OCI-LY1 (cell line): ENCODE results near the gene KRTAP8-1.

Experiments
- H2AFZ ChIP-seq: fragments of 200-600 bp; sonication (generic), shearing (Covaris generic); 2 replicates; pipeline ENCODE4 v1.6.0; 2014; ENCODE audit warnings: antibody characterized with exemption, mild to moderate bottlenecking, low read length
- H3F3A ChIP-seq: fragments of 200-600 bp; sonication (generic), shearing (Covaris generic); 2 replicates; pipeline ENCODE4 v1.6.0; 2014; ENCODE audit warnings: mild to moderate bottlenecking, antibody characterized with exemption, low read length, moderate library complexity; ENCODE audit not compliant: insufficient read depth
- H3K27ac ChIP-seq: fragments of 200-600 bp; sonication (generic); 2 replicates; pipeline ENCODE4 v1.5.1; 2014; ENCODE audit warnings: low read length, mixed run types, mild to moderate bottlenecking, low read depth; ENCODE audit not compliant: poor library complexity, severe bottlenecking
- H3K27me3 ChIP-seq: fragments of 200-600 bp; sonication (generic); 2 replicates; pipeline ENCODE4 v1.6.0; 2014; ENCODE audit warnings: antibody characterized with exemption, mild to moderate bottlenecking, low read length, moderate library complexity; ENCODE audit not compliant: insufficient read depth
- H3K36me3 ChIP-seq: fragments of 200-600 bp; sonication (generic); 2 replicates; pipeline ENCODE4 v1.6.1; 2014; ENCODE audit warnings: mild to moderate bottlenecking, antibody characterized with exemption, low read length, moderate library complexity, mixed read lengths; ENCODE audit not compliant: insufficient read depth
- H3K4me1 ChIP-seq: fragments of 200-600 bp; sonication (generic); 2 replicates; pipeline ENCODE4 v1.5.1; 2014; ENCODE audit warnings: mild to moderate bottlenecking, low read length, moderate library complexity; ENCODE audit not compliant: insufficient read depth, severe bottlenecking
- H3K4me2 ChIP-seq: fragments of 200-600 bp; sonication (generic), shearing (Covaris generic); 2 replicates; pipeline ENCODE4 v1.6.1; 2014; ENCODE audit warnings: low read length
- H3K4me3 ChIP-seq: fragments of 200-600 bp; sonication (generic); 2 replicates; pipeline ENCODE4 v1.5.1; 2014; ENCODE audit warnings: low read length, low read depth, mild to moderate bottlenecking, mixed read lengths; ENCODE audit not compliant: poor library complexity, severe bottlenecking
- H3K79me2 ChIP-seq: fragments of 200-600 bp; shearing (Covaris generic); 2 replicates; pipeline ENCODE4 v1.6.1; 2016; ENCODE audit warnings: mixed run types, low read length, mixed read lengths; ENCODE audit not compliant: insufficient read depth
- H3K9ac ChIP-seq: fragments of 200-600 bp; sonication (generic), shearing (Covaris generic); 2 replicates; pipeline ENCODE4 v1.6.1; 2014; ENCODE audit warnings: mild to moderate bottlenecking, low read length, mixed read lengths
- H3K9me2 ChIP-seq: fragments of 200-600 bp; sonication (generic), shearing (Covaris generic); 2 replicates; pipeline ENCODE4 v1.6.1; 2014; ENCODE audit warnings: low read depth, mild to moderate bottlenecking, low read length, mixed read lengths
- H3K9me3 ChIP-seq: fragments of 200-600 bp; shearing (Covaris generic); 2 replicates; pipeline ENCODE4 v1.6.1; 2014; ENCODE audit warnings: low read length, mixed read lengths
- H4K20me1 ChIP-seq: fragments of 200-600 bp; sonication (generic), shearing (Covaris generic); 2 replicates; pipeline ENCODE4 v1.6.0; 2016; ENCODE audit warnings: mild to moderate bottlenecking, low read length; ENCODE audit not compliant: insufficient read depth
- EZH2 ChIP-seq: fragments of 200-600 bp; sonication (generic), shearing (Covaris generic); IDR thresholded peaks from 2 replicates; pipeline ENCODE4 v1.8.0; 2017; ENCODE audit warnings: borderline replicate concordance, mixed run types, mild to moderate bottlenecking, antibody characterized with exemption, low read length, moderate library complexity, mixed read lengths
- TF ChIP-seq, protein P1 (sequence below): fragments of 200-600 bp; sonication (generic), shearing (Covaris generic); IDR thresholded peaks from 2 replicates; pipeline ENCODE4 v1.5.1; 2017; ENCODE audit warnings: mild to moderate bottlenecking, antibody characterized with exemption, low read length, moderate library complexity, mixed read lengths

Gene KRTAP8-1

DNA sequence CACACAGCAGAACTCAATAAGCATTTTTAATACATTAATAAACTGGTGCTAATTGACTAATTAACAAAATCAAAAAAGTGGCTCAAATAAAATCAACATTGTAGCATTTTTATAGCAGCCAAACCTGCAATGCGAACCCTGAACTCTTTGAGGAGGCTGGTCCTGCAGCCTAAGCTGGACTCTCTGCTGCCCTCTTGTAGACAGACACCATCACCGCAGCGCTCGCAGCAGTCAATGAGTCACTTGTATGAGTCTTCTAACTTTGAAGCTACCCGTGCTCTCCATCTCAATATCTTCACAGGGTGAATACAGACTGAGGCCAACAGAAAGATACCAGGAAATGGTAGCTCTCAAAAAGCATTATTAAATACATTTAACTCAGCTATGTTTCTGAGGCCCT lies 26.2 kb upstream of the KRTAP8-1 start:
- Histone ChIP-seq H3K79me2 (no peaks in the 10 kb centered on the region), H3F3A (no peaks in the 10 kb centered on the region), H3K4me2 (no peak overlapping the region), H4K20me1 (no peaks in the 10 kb centered on the region), H3K27me3 (no peaks in the 10 kb centered on the region), H3K4me1 (no peaks in the 10 kb centered on the region), H3K36me3 (no peaks in the 10 kb centered on the region), H3K4me3 (no peak overlapping the region), H2AFZ (no peak overlapping the region), H3K27ac (no peak overlapping the region), H3K9ac (no peak overlapping the region), H3K9me3 (no peaks in the 10 kb centered on the region), H3K9me2 (no peaks in the 10 kb centered on the region)
- TF ChIP-seq, protein P1, sequence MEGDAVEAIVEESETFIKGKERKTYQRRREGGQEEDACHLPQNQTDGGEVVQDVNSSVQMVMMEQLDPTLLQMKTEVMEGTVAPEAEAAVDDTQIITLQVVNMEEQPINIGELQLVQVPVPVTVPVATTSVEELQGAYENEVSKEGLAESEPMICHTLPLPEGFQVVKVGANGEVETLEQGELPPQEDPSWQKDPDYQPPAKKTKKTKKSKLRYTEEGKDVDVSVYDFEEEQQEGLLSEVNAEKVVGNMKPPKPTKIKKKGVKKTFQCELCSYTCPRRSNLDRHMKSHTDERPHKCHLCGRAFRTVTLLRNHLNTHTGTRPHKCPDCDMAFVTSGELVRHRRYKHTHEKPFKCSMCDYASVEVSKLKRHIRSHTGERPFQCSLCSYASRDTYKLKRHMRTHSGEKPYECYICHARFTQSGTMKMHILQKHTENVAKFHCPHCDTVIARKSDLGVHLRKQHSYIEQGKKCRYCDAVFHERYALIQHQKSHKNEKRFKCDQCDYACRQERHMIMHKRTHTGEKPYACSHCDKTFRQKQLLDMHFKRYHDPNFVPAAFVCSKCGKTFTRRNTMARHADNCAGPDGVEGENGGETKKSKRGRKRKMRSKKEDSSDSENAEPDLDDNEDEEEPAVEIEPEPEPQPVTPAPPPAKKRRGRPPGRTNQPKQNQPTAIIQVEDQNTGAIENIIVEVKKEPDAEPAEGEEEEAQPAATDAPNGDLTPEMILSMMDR: peak; percentile 46
- no peak for TF ChIP-seq EZH2

DNA sequence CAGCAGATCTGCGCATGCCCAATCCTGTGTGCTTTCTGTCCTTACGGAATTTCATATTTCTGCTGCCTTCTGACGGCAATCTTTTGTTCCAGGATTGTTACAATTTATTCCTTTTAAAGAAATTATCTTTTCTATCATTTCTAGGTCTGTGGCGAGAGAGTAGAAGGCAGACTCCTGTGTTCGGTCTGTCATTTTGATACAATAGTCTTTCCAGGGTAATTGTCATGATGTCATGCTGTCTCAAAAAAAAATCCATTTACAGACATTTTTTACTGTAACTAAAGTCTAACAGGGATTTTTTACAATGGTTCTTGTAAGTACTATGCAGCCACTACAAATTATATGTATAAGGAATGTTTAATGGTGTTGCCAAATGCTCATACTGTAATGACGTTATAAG lies 25.5 kb upstream of the KRTAP8-1 start:
- H3K27me3 ChIP-seq: no peaks in the 10 kb centered on the region
- no peaks in the 10 kb centered on the region for H3K9me3 ChIP-seq
- H3K9ac ChIP-seq: no peak overlapping the region
- H3K36me3 ChIP-seq: no peaks in the 10 kb centered on the region
- no peaks in the 10 kb centered on the region for H3K4me1 ChIP-seq
- no peaks in the 10 kb centered on the region for H4K20me1 ChIP-seq
- no peaks in the 10 kb centered on the region for H3F3A ChIP-seq
- TF ChIP-seq, protein P1: no peak
- TF ChIP-seq EZH2: no peak
- no peaks in the 10 kb centered on the region for H3K79me2 ChIP-seq
- no peak overlapping the region for H2AFZ ChIP-seq
- no peaks in the 10 kb centered on the region for H3K9me2 ChIP-seq
- H3K4me2 ChIP-seq: no peak overlapping the region
- no peak overlapping the region for H3K4me3 ChIP-seq
- H3K27ac ChIP-seq: no peak overlapping the region

DNA sequence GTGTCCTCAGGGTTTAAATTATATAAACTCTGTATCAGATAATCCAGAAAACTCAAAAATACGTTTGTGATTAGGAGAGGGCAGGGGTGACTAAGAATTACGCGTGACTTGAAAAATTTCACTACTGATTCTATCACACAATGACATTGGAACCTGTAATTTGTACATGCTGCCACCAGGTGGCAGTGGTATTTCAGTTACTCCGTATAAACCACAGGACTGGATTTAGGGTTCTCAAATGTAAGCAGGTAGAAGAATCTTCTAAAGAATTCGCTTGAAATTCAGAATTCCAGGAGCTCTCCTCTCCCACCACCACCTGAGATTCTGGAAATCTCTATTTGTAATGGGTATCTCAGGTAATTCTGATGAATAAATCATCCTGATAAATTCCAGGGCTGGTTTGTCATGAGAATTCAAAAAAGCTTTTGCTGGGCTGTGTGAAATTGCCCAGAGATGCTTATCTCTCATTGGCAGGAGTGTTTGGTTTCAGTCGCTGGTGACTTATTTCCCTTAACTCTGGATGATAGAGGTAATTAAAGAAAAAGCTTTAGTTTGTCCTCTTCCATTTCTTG lies 18.2 kb upstream of the KRTAP8-1 start:
- Histone ChIP-seq H3K27ac (no peak overlapping the region), H3K36me3 (no peaks in the 10 kb centered on the region), H3K9me2 (no peaks in the 10 kb centered on the region), H3K9me3 (no peaks in the 10 kb centered on the region), H3K9ac (no peak overlapping the region), H3K4me1 (no peaks in the 10 kb centered on the region), H2AFZ (no peak overlapping the region), H4K20me1 (no peaks in the 10 kb centered on the region), H3F3A (no peaks in the 10 kb centered on the region), H3K4me2 (no peak overlapping the region), H3K27me3 (no peaks in the 10 kb centered on the region), H3K4me3 (no peak overlapping the region), H3K79me2 (no peaks in the 10 kb centered on the region)
- no peak for TF ChIP-seq EZH2
- TF ChIP-seq, protein P1: peak; percentile 81
